BJ (cell line): Measurements from ENCODE around the gene ANK2. TPM values are rescaled to one million over a fixed set of nuclear protein-coding genes. Genes with fewer than 3 reads are reported as not detected.

Source experiments
- CTCF ChIA-PET: fragments of 350-600 bp; formaldehyde crosslinking; extraction: SDS; loops from one replicate; lab custom pipeline; 2021; ENCODE audit warnings: antibody characterized with exemption, inconsistent platforms; lab: Yijun Ruan, JAX
- POLR2A ChIA-PET: fragments of 300-600 bp; sonication (Branson Sonifier 250); formaldehyde crosslinking; extraction: SDS; loops from one replicate; lab custom pipeline; 2021; ENCODE audit warnings: antibody characterized with exemption; lab: Charles Lee
- DNase-seq: peaks from one replicate; pipeline ENCODE4 v3.0.0-alpha.2; 2011; ENCODE audit warnings: low read depth
- H3K27me3 ChIP-seq: 2 replicates; pipeline ENCODE4 v1.6.0; 2011; ENCODE audit warnings: low read length; ENCODE audit not compliant: control insufficient read depth, insufficient read depth
- H3K36me3 ChIP-seq: 2 replicates; pipeline ENCODE4 v1.5.1; 2011; ENCODE audit warnings: low read length; ENCODE audit not compliant: control insufficient read depth, insufficient read depth
- H3K4me3 ChIP-seq: 2 replicates; pipeline ENCODE4 v1.5.1; 2011; ENCODE audit warnings: low read depth, mild to moderate bottlenecking, control low read depth, low read length
- polyA plus RNA-seq: library from polyadenylated mRNA; depleted of rRNA; stranded (reverse); fragments of >200 nt; gene quantifications from 2 replicates; pipeline ENCODE4 v1.2.3, GENCODE V29; 2011
- TF ChIP-seq, protein P1 (sequence below): IDR thresholded peaks from 2 replicates; pipeline ENCODE4 v1.5.1; 2011; ENCODE audit warnings: low read depth, mild to moderate bottlenecking, control low read depth, inconsistent platforms, low read length, moderate library complexity; ENCODE audit not compliant: insufficient read depth

Gene ANK2
- polyA plus RNA-seq, 1 experiment: 2.3 TPM

GRCh38 chr4:113080624-113081023, 31.2 kb downstream of the ANK2 start:
- TF ChIP-seq, protein P1, sequence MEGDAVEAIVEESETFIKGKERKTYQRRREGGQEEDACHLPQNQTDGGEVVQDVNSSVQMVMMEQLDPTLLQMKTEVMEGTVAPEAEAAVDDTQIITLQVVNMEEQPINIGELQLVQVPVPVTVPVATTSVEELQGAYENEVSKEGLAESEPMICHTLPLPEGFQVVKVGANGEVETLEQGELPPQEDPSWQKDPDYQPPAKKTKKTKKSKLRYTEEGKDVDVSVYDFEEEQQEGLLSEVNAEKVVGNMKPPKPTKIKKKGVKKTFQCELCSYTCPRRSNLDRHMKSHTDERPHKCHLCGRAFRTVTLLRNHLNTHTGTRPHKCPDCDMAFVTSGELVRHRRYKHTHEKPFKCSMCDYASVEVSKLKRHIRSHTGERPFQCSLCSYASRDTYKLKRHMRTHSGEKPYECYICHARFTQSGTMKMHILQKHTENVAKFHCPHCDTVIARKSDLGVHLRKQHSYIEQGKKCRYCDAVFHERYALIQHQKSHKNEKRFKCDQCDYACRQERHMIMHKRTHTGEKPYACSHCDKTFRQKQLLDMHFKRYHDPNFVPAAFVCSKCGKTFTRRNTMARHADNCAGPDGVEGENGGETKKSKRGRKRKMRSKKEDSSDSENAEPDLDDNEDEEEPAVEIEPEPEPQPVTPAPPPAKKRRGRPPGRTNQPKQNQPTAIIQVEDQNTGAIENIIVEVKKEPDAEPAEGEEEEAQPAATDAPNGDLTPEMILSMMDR: no peak
- DNase-seq: no peak
- Histone ChIP-seq H3K27me3 (no peaks in the 10 kb centered on the region), H3K4me3 (no peak overlapping the region), H3K36me3 (no peaks in the 10 kb centered on the region)
- CTCF ChIA-PET: no interaction called here
- POLR2A ChIA-PET: no interaction called here

DNA sequence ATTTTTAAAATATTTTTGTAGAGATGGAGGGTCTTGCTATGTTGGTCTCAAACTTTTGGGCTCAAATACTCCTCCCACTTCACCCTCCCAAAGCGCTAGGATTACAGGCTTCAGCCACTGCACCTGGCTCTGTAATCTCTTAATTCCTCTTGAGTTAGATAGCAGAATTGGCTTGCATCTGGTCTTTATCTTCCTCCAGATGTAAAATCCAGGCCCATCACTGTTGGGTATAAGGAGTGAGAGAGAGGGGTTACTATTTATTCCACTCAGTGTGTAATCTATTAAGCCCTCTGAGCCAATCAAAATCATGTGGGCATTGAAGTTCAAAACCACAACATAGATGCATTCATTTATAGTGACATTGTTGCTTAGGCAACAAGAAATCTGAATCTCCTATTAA, 33.9 kb downstream of the ANK2 start:
- no peak for DNase-seq
- H3K4me3 ChIP-seq: no peak overlapping the region
- H3K36me3 ChIP-seq: no peaks in the 10 kb centered on the region
- POLR2A ChIA-PET: no interaction called here
- CTCF ChIA-PET: no interaction called here
- TF ChIP-seq, protein P1: no peak
- no peaks in the 10 kb centered on the region for H3K27me3 ChIP-seq

GRCh38 chr4:113086172-113086695, 36.8 kb downstream of the ANK2 start:
- H3K36me3 ChIP-seq: no peaks in the 10 kb centered on the region
- ChIA-PET POLR2A (no interaction called here), CTCF (no interaction called here)
- no peaks in the 10 kb centered on the region; the same call in 1 of the 2 replicates for H3K27me3 ChIP-seq
- no peak overlapping the region for H3K4me3 ChIP-seq
- no peak for DNase-seq
- TF ChIP-seq, protein P1: no peak

GRCh38 chr4:113088050-113088449, 38.6 kb downstream of the ANK2 start:
- ChIA-PET POLR2A (no interaction called here), CTCF (interaction anchor here (0.6 kb wide), 1 partner anchor 126 kb away, joined by 3 read pairs; no protein-coding TSS in a partner anchor)
- Histone ChIP-seq H3K27me3 (no peaks in the 10 kb centered on the region; the same call in 1 of the 2 replicates), H3K4me3 (no peak overlapping the region), H3K36me3 (no peaks in the 10 kb centered on the region)
- TF ChIP-seq, protein P1: no peak
- DNase-seq: no peak

DNA sequence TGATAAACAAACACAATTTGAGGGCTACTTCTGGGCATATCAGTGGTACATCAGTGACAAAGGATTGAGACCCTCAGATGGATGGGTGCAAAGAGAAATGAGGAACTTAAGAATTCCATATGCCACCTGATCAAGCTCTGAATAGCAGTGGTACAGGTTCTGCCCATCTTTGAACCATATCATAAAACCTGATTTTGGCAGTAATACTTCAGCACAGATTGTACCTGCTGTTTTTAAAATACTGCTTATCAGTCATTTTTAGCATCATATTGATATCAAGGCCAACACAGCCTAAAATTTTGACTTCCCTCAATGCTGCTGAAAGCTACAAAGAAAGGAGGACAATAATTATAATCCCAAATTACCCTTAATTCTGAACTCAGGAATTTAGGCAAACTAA, 41.5 kb downstream of the ANK2 start:
- DNase-seq: no peak
- Histone ChIP-seq H3K36me3 (no peaks in the 10 kb centered on the region), H3K4me3 (no peak overlapping the region), H3K27me3 (no peaks in the 10 kb centered on the region; the same call in 1 of the 2 replicates)
- CTCF ChIA-PET: interaction anchor here (0.6 kb wide), 1 partner anchor 15 kb away, joined by 3 read pairs; no protein-coding TSS in a partner anchor
- POLR2A ChIA-PET: no interaction called here
- TF ChIP-seq, protein P1: no peak
